Ovary (tissue), 9 donors: ENCODE measurements around the gene NKAIN2. TPM values are rescaled to one million over a fixed set of nuclear protein-coding genes. Genes with fewer than 3 reads are reported as not detected.

Source experiments
- DNase-seq, 5 donors: peaks; one replicate each; pipeline ENCODE4 v3.0.0-alpha.2; 2019 to 2020
- H3K27ac ChIP-seq, 2 donors: fragments of 200-600 bp; one replicate each; pipeline versions ENCODE4 v1.5.1 to v1.8.0; 2019 to 2022
- H3K27me3 ChIP-seq: fragments of 200-600 bp; one replicate; pipeline ENCODE4 v1.8.0; 2022
- H3K36me3 ChIP-seq: fragments of 200-600 bp; sonication (generic); one replicate; pipeline ENCODE4 v1.5.1; 2019
- H3K4me1 ChIP-seq: one replicate; pipeline ENCODE4 v1.8.1; 2013; ENCODE audit warnings: mild to moderate bottlenecking, moderate library complexity; ENCODE audit not compliant: insufficient read depth
- H3K4me3 ChIP-seq: fragments of 200-600 bp; sonication (generic); one replicate; pipeline ENCODE4 v1.5.1; 2017
- H3K9me3 ChIP-seq, 2 donors: fragments of 200-600 bp in 1 of 2; sonication (generic) in 1 of 2; one replicate each; pipeline versions ENCODE4 v1.5.1 to v1.8.1; 2013 to 2019; ENCODE audit warnings: mild to moderate bottlenecking in 1 of 2, moderate library complexity in 1 of 2
- CTCF ChIP-seq, 3 donors: fragments of 450-650 bp in 2 of 3; fragments of 200-600 bp in 1 of 3; IDR thresholded peaks; one replicate each; pipeline versions ENCODE4 v1.5.1 to v1.8.0; 2016 to 2022; ENCODE audit warnings: antibody characterized with exemption in 3 of 3, mild to moderate bottlenecking in 1 of 3
- EP300 ChIP-seq: sonication (generic); formaldehyde crosslinking; IDR thresholded peaks from one replicate; pipeline ENCODE4 v1.6.1; 2017; ENCODE audit warnings: antibody characterized with exemption
- POLR2A ChIP-seq: fragments of 450-650 bp; IDR thresholded peaks from one replicate; pipeline ENCODE4 v1.6.1; 2017; ENCODE audit warnings: antibody characterized with exemption, mild to moderate bottlenecking, moderate library complexity
- WGBS, 3 donors: extraction: QIAGEN DNeasy Blood & Tissue Kit in 1 of 3; methylation state at CpG; one replicate each; pipeline versions ENCODE4 v1.1.5 to v1.1.7; 2013 to 2017; 5-methylcytosine and 5-hydroxymethylcytosine counted together
- intact Hi-C, 4 donors: fragments of 100-400 bp; cut with DNase I; formaldehyde crosslinking; loops; one replicate each; pipeline versions ENCODE4 v1.11.0 to v1.15.1; 2022 to 2023
- polyA plus RNA-seq, 2 donors: library from polyadenylated mRNA; stranded (reverse); fragments of 200-250 nt in 1 of 2; fragments of 350-450 nt in 1 of 2; fragmentation: Illumina TruSeq in 1 of 2; extraction: RNeasy Lipid Tissue Mini Kit (QIAGEN cat#74804) in 1 of 2; gene quantifications; one replicate each; pipeline ENCODE4 v1.2.3, GENCODE V29; 2013 to 2014
- total RNA-seq, 7 donors: library from RNA; depleted of rRNA in 2 of 7; stranded (reverse); fragments of >200 nt in 2 of 7; fragmentation: NEBNext Ultra II Directional in 3 of 7; extraction: Animal tissue kit (Norgen Biotek cat#: 25700) in 3 of 7; gene quantifications; one replicate each; pipeline versions ENCODE4 v1.1.0 to v1.2.4, GENCODE V29; 2016 to 2023
- donor health status: DM: no; HTN: no; CAD: no; lungs with moderate emphysema.
- donor health status: DM: no; HTN: no; CAD: no.
- donor health status: Bipolar disorder and iron deficiency.
- donor health status: DM: yes; HTN: yes; CAD: no.
- donor health status: DM: no; HTN: no; CAD: no.
- donor health status: DM: yes; HTN: yes; CAD: no.

NKAIN2 gene
- total and polyA plus RNA-seq, 9 donors = 0.13 to 1.0 (median 0.40) TPM; not detected in 4

GRCh38 chr6:124073021-124073420 is 269.4 kb downstream of the NKAIN2 start:
- H3K36me3 ChIP-seq = no peaks in the 10 kb centered on the region
- intact Hi-C loops = no loop called here
- WGBS, 3 donors = 20 to 22% (median 21%) methylated on average over 6 of the region's 6 CpGs
- H3K4me3 ChIP-seq = no peak overlapping the region
- DNase-seq = no peak
- H3K27me3 ChIP-seq = no peaks in the 10 kb centered on the region
- TF ChIP-seq CTCF (IDR thresholded peaks at IDR 0.05) (no peak), POLR2A (no peak)
- no peaks in the 10 kb centered on the region for H3K9me3 ChIP-seq
- H3K27ac ChIP-seq = no peak overlapping the region
- H3K4me1 ChIP-seq = no peaks in the 10 kb centered on the region

GRCh38 chr6:124073820-124074587 is 270.3 kb downstream of the NKAIN2 start:
- no peaks in the 10 kb centered on the region for H3K4me1 ChIP-seq
- WGBS, 3 donors = 42 to 57% (median 44%) methylated on average over 6 of the region's 6 CpGs
- no peak overlapping the region for H3K4me3 ChIP-seq
- no peak for DNase-seq
- H3K27me3 ChIP-seq = no peaks in the 10 kb centered on the region
- no peak for TF ChIP-seq EP300
- TF ChIP-seq POLR2A = no peak
- TF ChIP-seq CTCF (IDR thresholded peaks at IDR 0.05) = no peak
- intact Hi-C loops = no loop called here
- H3K27ac ChIP-seq = no peak overlapping the region
- no peaks in the 10 kb centered on the region for H3K36me3 ChIP-seq
- H3K9me3 ChIP-seq = no peaks in the 10 kb centered on the region

GRCh38 chr6:124074606-124075005 is 270.9 kb downstream of the NKAIN2 start:
- 86 to 90% (median 90%) methylated on average over 5 of the region's 5 CpGs for WGBS, 3 donors
- Histone ChIP-seq H3K9me3 (no peaks in the 10 kb centered on the region), H3K36me3 (no peaks in the 10 kb centered on the region), H3K27ac (no peak overlapping the region), H3K4me1 (no peaks in the 10 kb centered on the region), H3K27me3 (no peaks in the 10 kb centered on the region), H3K4me3 (no peak overlapping the region)
- intact Hi-C loops = no loop called here
- TF ChIP-seq POLR2A (no peak), EP300 (no peak), CTCF (IDR thresholded peaks at IDR 0.05) (no peak)
- no peak for DNase-seq

- intact Hi-C loops = no loop called here
- no peaks in the 10 kb centered on the region for H3K27me3 ChIP-seq
- no peak for DNase-seq
- 25 to 32% (median 32%) methylated on average over 5 of the region's 5 CpGs for WGBS, 3 donors
- H3K4me3 ChIP-seq = no peak overlapping the region
- H3K36me3 ChIP-seq = no peaks in the 10 kb centered on the region
- no peak overlapping the region for H3K27ac ChIP-seq
- H3K4me1 ChIP-seq = no peaks in the 10 kb centered on the region
- no peaks in the 10 kb centered on the region for H3K9me3 ChIP-seq
- no peak for TF ChIP-seq POLR2A
- no peak for TF ChIP-seq CTCF (IDR thresholded peaks at IDR 0.05)
- no peak for TF ChIP-seq EP300
Measured at GRCh38 chr6:124076336-124077048, 272.8 kb downstream of the NKAIN2 start.
